Subcutaneous abdominal adipose tissue (tissue), 5 donors: ENCODE results near the gene GPSM1.

ENCODE experiments used
- H3K27ac ChIP-seq: one replicate; pipeline ENCODE4 v1.7.0; 2013; ENCODE audit warnings: low read depth, mild to moderate bottlenecking, inconsistent platforms, low read length, moderate library complexity
- H3K27me3 ChIP-seq, 5 donors: one replicate each; pipeline ENCODE4 v1.7.0; 2013; ENCODE audit warnings: low read length in 5 of 5, inconsistent platforms in 1 of 5; ENCODE audit not compliant: control insufficient read depth in 5 of 5, insufficient read depth in 4 of 5
- H3K36me3 ChIP-seq, 5 donors: one replicate each; pipeline ENCODE4 v1.7.0; 2013; ENCODE audit warnings: low read length in 5 of 5; ENCODE audit not compliant: control insufficient read depth in 5 of 5, insufficient read depth in 5 of 5
- H3K4me1 ChIP-seq, 5 donors: one replicate each; pipeline ENCODE4 v1.7.0; 2013; ENCODE audit warnings: low read length in 5 of 5, mild to moderate bottlenecking in 3 of 5, moderate library complexity in 1 of 5; ENCODE audit not compliant: control insufficient read depth in 5 of 5, insufficient read depth in 5 of 5
- H3K4me3 ChIP-seq, 5 donors: one replicate each; pipeline ENCODE4 v1.7.0; 2013; ENCODE audit warnings: low read length in 5 of 5, low read depth in 1 of 5
- H3K9ac ChIP-seq, 5 donors: one replicate each; pipeline ENCODE4 v1.7.0; 2013; ENCODE audit warnings: low read length in 5 of 5, mild to moderate bottlenecking in 4 of 5, moderate library complexity in 3 of 5
- H3K9me3 ChIP-seq, 5 donors: one replicate each; pipeline ENCODE4 v1.7.0; 2013; ENCODE audit warnings: low read length in 5 of 5; ENCODE audit not compliant: control insufficient read depth in 5 of 5
- donor health status: healthy.
- donor health status: healthy.
- donor health status: healthy.
- donor health status: healthy.
- donor health status: healthy.

Gene GPSM1

GRCh38 chr9:136392538-136393449 lies 65.5 kb downstream of the GPSM1 start:
- no peaks in the 10 kb centered on the region for H3K9me3 ChIP-seq
- peak overlapping the region in 2 of 5 donors; percentile 26 to 30 for H3K9ac ChIP-seq
- peaks cover 4 to 28% (median 23%) of the 10 kb centered on the region in 5 donors for H3K4me1 ChIP-seq
- no peak overlapping the region for H3K4me3 ChIP-seq
- H3K27ac ChIP-seq: no peak overlapping the region
- H3K36me3 ChIP-seq: peaks cover 0 to 89% (median 73%) of the 10 kb centered on the region in 5 donors
- H3K27me3 ChIP-seq: no peaks in the 10 kb centered on the region

GRCh38 chr9:136393531-136393930 lies 66.2 kb downstream of the GPSM1 start:
- Histone ChIP-seq H3K36me3 (peaks cover 0 to 85% (median 66%) of the 10 kb centered on the region in 5 donors), H3K9me3 (no peaks in the 10 kb centered on the region), H3K27me3 (no peaks in the 10 kb centered on the region), H3K4me3 (no peak overlapping the region), H3K4me1 (peaks cover 4 to 31% (median 26%) of the 10 kb centered on the region in 5 donors), H3K9ac (peak overlapping the region in 2 of 5 donors; percentile 26 to 30), H3K27ac (no peak overlapping the region)

- Histone ChIP-seq H3K4me1 (peaks cover 9 to 41% (median 35%) of the 10 kb centered on the region in 5 donors), H3K4me3 (no peak overlapping the region), H3K9me3 (no peaks in the 10 kb centered on the region), H3K27me3 (no peaks in the 10 kb centered on the region), H3K27ac (no peak overlapping the region), H3K36me3 (peaks cover 0 to 76% (median 57%) of the 10 kb centered on the region in 5 donors), H3K9ac (no peak overlapping the region)
Measured at GRCh38 chr9:136394312-136395019, 67.1 kb downstream of the GPSM1 start.

GRCh38 chr9:136395020-136395340 lies 67.6 kb downstream of the GPSM1 start:
- H3K9ac ChIP-seq: no peak overlapping the region
- H3K4me1 ChIP-seq: peaks cover 9 to 45% (median 37%) of the 10 kb centered on the region in 5 donors
- H3K9me3 ChIP-seq: no peaks in the 10 kb centered on the region
- no peaks in the 10 kb centered on the region for H3K27me3 ChIP-seq
- no peak overlapping the region for H3K27ac ChIP-seq
- H3K36me3 ChIP-seq: peaks cover 0 to 71% (median 51%) of the 10 kb centered on the region in 5 donors
- H3K4me3 ChIP-seq: no peak overlapping the region

- Histone ChIP-seq H3K9me3 (no peaks in the 10 kb centered on the region), H3K4me1 (peaks cover 9 to 50% (median 42%) of the 10 kb centered on the region in 5 donors), H3K36me3 (peaks cover 0 to 69% (median 51%) of the 10 kb centered on the region in 5 donors), H3K9ac (no peak overlapping the region), H3K4me3 (no peak overlapping the region), H3K27ac (no peak overlapping the region), H3K27me3 (no peaks in the 10 kb centered on the region)
Measured at GRCh38 chr9:136395345-136396218, 68.2 kb downstream of the GPSM1 start.

GRCh38 chr9:136396219-136396515 lies 68.8 kb downstream of the GPSM1 start:
- Histone ChIP-seq H3K27me3 (no peaks in the 10 kb centered on the region), H3K27ac (no peak overlapping the region), H3K4me3 (no peak overlapping the region), H3K4me1 (peaks cover 9 to 52% (median 44%) of the 10 kb centered on the region in 5 donors), H3K9ac (no peak overlapping the region), H3K36me3 (peaks cover 0 to 67% (median 50%) of the 10 kb centered on the region in 5 donors), H3K9me3 (no peaks in the 10 kb centered on the region)

- Histone ChIP-seq H3K36me3 (peaks cover 0 to 63% (median 44%) of the 10 kb centered on the region in 5 donors), H3K4me1 (peaks cover 7 to 38% (median 32%) of the 10 kb centered on the region in 5 donors), H3K4me3 (no peak overlapping the region), H3K9me3 (no peaks in the 10 kb centered on the region), H3K9ac (peak overlapping the region in 1 of 5 donors; percentile 17), H3K27ac (no peak overlapping the region), H3K27me3 (no peaks in the 10 kb centered on the region)
Measured at GRCh38 chr9:136397643-136398042, 70.3 kb downstream of the GPSM1 start.

GRCh38 chr9:136398286-136398685 lies 70.9 kb downstream of the GPSM1 start:
- H3K9me3 ChIP-seq: no peaks in the 10 kb centered on the region
- peak overlapping the region in 4 of 5 donors; percentile 31 to 96 (median 62) for H3K9ac ChIP-seq
- H3K4me3 ChIP-seq: peak overlapping the region in 1 of 5 donors; percentile 37
- peaks cover 0 to 57% (median 44%) of the 10 kb centered on the region in 5 donors for H3K36me3 ChIP-seq
- H3K27ac ChIP-seq: no peak overlapping the region
- H3K27me3 ChIP-seq: no peaks in the 10 kb centered on the region
- H3K4me1 ChIP-seq: peaks cover 5 to 31% (median 26%) of the 10 kb centered on the region in 5 donors

DNA sequence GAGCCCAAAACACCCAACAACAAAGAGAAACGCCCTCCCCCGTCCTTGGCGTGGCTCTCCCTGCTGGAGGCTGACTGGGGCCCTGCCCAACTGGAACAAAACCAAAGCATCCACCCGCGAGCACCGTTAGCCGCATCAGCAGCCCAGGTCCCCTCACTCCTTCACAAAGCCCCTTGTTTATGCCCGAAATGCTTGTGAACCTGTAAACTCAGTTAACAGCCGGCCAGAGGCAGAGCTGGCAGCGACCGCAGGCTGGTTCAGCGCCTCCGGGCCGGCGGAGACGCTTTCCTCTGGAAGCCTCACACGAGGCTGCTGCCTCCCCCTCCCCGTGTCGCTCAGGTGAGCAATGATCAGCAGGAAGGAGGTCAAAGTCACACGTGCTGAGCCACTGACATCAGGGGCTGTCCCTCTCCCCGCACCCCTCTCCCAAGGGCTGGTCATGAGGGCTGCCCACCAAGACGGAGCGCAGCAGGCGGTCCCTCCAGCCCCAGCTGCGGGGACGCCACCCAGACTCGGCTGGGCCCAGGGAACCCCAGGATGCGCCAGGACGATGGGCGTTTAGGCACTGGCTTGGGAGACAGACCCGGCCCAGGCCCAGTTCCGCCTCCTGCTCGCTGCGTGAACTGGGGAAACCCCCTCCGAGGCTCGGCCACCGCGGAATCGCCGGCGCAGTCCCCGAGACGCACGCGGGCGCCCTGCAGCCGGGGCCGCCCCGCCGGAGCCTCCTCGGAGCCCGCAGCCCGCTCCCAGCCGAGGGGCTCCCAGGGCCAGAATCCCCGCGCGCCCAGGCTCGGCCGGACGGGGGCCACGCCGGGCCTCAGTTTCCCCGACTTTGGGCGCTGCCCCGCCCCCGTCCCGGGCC lies 72.1 kb downstream of the GPSM1 start:
- H3K4me3 ChIP-seq: peak overlapping the region; percentile 54 to 91 (median 75)
- H3K27ac ChIP-seq: no peak overlapping the region
- H3K27me3 ChIP-seq: no peaks in the 10 kb centered on the region
- H3K9me3 ChIP-seq: no peaks in the 10 kb centered on the region
- peaks cover 0 to 57% (median 44%) of the 10 kb centered on the region in 5 donors for H3K36me3 ChIP-seq
- H3K4me1 ChIP-seq: peaks cover 5 to 24% (median 21%) of the 10 kb centered on the region in 5 donors
- peak overlapping the region; percentile 68 to 96 (median 83) for H3K9ac ChIP-seq
